ENCODE results near the gene PHF19. TPM values are rescaled to one million over a fixed set of nuclear protein-coding genes. Genes with fewer than 3 reads are reported as not detected.
A peak's percentile ranks its signal among the peaks of the same experiment; 100 is the strongest.

The PHF19 gene
- total and polyA plus RNA-seq, 11 donors: 9.6 to 28.0 (median 12.5) TPM

DNA sequence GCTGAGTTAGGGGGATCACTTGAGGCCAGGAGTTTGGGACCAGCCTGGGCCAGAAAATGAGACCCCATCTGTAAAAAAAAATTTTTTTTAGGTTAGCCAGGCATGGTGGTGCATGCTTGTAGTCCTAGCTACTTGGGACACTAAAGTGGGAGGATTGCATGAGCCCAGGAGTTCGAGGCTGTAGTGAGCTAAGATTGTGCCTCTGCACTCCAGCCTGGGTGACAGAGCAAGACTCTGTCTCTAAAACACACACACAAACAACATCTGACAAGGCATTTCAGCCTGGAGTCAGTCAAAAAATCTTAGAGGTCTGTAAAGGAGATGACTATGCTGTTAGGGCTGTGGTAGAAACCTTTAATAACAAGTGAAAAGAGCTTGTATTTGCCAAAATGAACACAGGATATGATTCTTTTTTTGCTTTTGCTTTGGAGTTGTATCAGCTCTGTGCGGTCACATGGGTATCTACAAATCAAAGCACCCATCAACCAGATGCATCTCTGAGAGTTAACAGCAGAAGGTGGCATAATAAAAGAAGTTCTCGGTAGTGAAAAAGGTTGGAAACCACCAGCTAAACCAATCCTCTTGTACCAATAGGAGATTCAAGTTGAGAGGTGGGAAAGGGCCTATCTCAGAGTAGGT lies 30.6 kb downstream of the PHF19 start:
- peaks cover 0 to 6% (median 0%) of the 10 kb centered on the region in 12 donors for H3K9me3 ChIP-seq
- DNase-seq (no peak), ATAC-seq (no peak)
- intact Hi-C loops (cut with DNase I): loop anchor here in 2 of 10 donors (10.0 kb wide), 1 partner anchor 88 kb away; no protein-coding TSS in a partner anchor
- H3K4me1 ChIP-seq: peaks cover 0 to 34% (median 15%) of the 10 kb centered on the region in 12 donors
- H3K27ac ChIP-seq: no peak overlapping the region
- 86 to 89% (median 88%) methylated on average over 3 of the region's 3 CpGs for WGBS, 4 donors
- no peak overlapping the region for H3K4me3 ChIP-seq
- H3K27me3 ChIP-seq: no peaks in the 10 kb centered on the region
- TF ChIP-seq, protein P1, sequence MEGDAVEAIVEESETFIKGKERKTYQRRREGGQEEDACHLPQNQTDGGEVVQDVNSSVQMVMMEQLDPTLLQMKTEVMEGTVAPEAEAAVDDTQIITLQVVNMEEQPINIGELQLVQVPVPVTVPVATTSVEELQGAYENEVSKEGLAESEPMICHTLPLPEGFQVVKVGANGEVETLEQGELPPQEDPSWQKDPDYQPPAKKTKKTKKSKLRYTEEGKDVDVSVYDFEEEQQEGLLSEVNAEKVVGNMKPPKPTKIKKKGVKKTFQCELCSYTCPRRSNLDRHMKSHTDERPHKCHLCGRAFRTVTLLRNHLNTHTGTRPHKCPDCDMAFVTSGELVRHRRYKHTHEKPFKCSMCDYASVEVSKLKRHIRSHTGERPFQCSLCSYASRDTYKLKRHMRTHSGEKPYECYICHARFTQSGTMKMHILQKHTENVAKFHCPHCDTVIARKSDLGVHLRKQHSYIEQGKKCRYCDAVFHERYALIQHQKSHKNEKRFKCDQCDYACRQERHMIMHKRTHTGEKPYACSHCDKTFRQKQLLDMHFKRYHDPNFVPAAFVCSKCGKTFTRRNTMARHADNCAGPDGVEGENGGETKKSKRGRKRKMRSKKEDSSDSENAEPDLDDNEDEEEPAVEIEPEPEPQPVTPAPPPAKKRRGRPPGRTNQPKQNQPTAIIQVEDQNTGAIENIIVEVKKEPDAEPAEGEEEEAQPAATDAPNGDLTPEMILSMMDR (IDR thresholded peaks at IDR 0.05): no peak
- no peak for TF ChIP-seq POLR2A (IDR thresholded peaks at IDR 0.05)
- H3K36me3 ChIP-seq: peaks cover 0 to 42% (median 10%) of the 10 kb centered on the region in 9 donors

DNA sequence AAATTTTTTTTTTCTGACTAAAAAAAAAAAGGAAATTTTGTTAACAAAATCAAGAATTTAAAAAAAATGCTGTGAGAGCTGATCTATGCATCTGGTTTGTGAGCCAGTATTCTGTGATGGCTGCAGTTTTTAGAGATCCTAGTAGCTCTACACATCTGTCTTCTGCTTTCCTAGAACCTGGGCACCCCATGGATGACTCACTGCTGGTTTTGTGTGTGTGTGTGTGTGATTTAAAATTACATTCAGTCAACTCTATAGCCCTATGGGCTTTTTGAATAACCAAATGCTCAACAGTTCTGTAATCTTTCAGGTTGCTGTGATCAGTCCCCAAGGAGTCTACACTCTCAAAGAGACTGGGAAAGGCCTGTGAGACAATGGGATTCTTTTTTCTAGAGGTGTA lies 31.7 kb downstream of the PHF19 start:
- H3K27me3 ChIP-seq: no peaks in the 10 kb centered on the region
- ATAC-seq: no peak
- no peak overlapping the region for H3K4me3 ChIP-seq
- no peak overlapping the region for H3K27ac ChIP-seq
- intact Hi-C loops (cut with DNase I): loop anchor here in 2 of 10 donors (10.0 kb wide), 1 partner anchor 90 kb away; no protein-coding TSS in a partner anchor
- peaks cover 0 to 35% (median 15%) of the 10 kb centered on the region in 12 donors for H3K4me1 ChIP-seq
- H3K36me3 ChIP-seq: peaks cover 0 to 43% (median 6%) of the 10 kb centered on the region in 9 donors
- DNase-seq: no peak
- peaks cover 0 to 6% (median 0%) of the 10 kb centered on the region in 12 donors for H3K9me3 ChIP-seq
- TF ChIP-seq POLR2A (IDR thresholded peaks at IDR 0.05): no peak
- TF ChIP-seq, protein P1 (IDR thresholded peaks at IDR 0.05): no peak

DNA sequence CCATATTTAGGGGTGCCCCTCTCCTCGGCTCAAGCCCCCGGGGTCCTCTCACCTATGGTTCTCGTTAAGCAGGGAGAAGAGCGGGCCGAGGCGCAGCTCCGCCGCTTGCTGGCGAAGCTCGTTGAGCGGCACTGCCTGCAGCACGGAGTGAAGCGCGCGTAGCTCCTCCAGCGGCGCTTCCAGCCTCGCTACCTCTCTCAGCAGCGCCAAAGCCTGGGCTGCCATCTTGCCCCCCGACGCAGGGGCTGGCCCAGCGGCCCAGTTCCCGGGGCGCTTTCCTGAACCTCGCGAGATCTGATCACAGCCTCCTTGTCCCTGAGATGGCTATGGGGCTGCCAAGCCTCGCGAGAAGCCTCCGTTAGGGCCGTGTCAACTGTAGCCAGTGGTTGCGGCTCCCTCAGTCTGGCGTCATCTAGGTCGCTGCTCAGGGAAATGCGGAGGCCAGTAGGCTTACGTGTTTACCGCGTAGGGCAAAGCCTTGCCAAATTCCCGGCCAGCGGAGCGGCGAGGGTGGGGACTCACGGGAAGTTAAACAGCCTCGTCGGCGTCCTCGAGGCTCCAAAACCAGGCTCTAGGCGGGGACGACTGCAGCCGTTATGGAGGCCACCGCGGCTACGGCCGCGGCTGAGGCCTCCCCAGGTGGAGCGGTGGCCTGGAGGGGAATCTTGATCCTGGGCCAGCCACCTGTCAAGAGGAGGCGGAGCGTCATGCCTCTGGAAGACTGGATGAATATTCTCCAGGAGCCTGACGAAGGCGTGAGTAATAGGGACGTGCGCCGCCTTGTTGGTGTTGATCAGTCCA lies 34.1 kb downstream of the PHF19 start, which contains the start of gene PSMD5:
PSMD5 (minus strand) TSS at position 238 of the 801 bp plus-strand sequence; CDS start at position 225, 13 bp downstream.
- peak; percentile 99 for ATAC-seq
- DNase-seq: peak; percentile 98 to 100 (median 99)
- peaks cover 0 to 6% (median 0%) of the 10 kb centered on the region in 12 donors for H3K9me3 ChIP-seq
- WGBS, 4 donors: 1 to 4% (median 3%) methylated on average over 22 to 62 of the region's 62 CpGs
- H3K27ac ChIP-seq: peak within 1 kb of the TSS; percentile 83 to 99 (median 94)
- peak within 1 kb of the TSS; percentile 60 to 95 (median 78) for H3K4me3 ChIP-seq
- H3K36me3 ChIP-seq: peaks cover 0 to 30% (median 6%) of the 10 kb centered on the region in 9 donors
- TF ChIP-seq, protein P1 (IDR thresholded peaks at IDR 0.05): peak in 3 of 12 donors; percentile 11 to 27 (median 13)
- TF ChIP-seq POLR2A (IDR thresholded peaks at IDR 0.05): peak; percentile 34 to 84
- intact Hi-C loops (cut with DNase I): loop anchor here in 8 of 10 donors (1.0 to 10.0 kb wide), 7 partner anchors 25 to 93 kb away; partner anchors contain the start of genes FBXW2 (in 6 of the 8) and PHF19 (in 1 of the 8)
- H3K27me3 ChIP-seq: no peaks in the 10 kb centered on the region
- peaks cover 0 to 44% (median 17%) of the 10 kb centered on the region in 12 donors for H3K4me1 ChIP-seq
